Heart right ventricle (tissue), 16 donors: Measurements from ENCODE around the gene TSPAN11. TPM values are rescaled to one million over a fixed set of nuclear protein-coding genes. Genes with fewer than 3 reads are reported as not detected.

Experiments used
- ATAC-seq, 8 donors: fragments of 200-7000 bp; cut with Tn5 transposase; one replicate each; pipeline ENCODE4 v1.9.1; 2020; ENCODE audit warnings: mild to moderate bottlenecking in 8 of 8, moderate library complexity in 8 of 8, moderate number of reproducible peaks in 1 of 8
- DNase-seq, 2 donors: peaks; one replicate each; pipeline ENCODE4 v3.0.0-alpha.2; 2020
- H3K27ac ChIP-seq, 10 donors: fragments of 200-600 bp; sonication (generic) in 2 of 10; one replicate each; pipeline versions ENCODE4 v1.5.0 to v1.8.0; 2020 to 2022; ENCODE audit warnings: mild to moderate bottlenecking in 3 of 10
- H3K27me3 ChIP-seq, 7 donors: fragments of 200-600 bp; one replicate each; pipeline ENCODE4 v1.8.0; 2021 to 2022; ENCODE audit warnings: mild to moderate bottlenecking in 2 of 7
- H3K36me3 ChIP-seq, 9 donors: fragments of 200-600 bp; sonication (generic) in 1 of 9; one replicate each; pipeline versions ENCODE4 v1.5.0 to v1.8.0; 2020 to 2022; ENCODE audit warnings: mild to moderate bottlenecking in 2 of 9
- H3K4me1 ChIP-seq, 9 donors: fragments of 200-600 bp; sonication (generic) in 1 of 9; one replicate each; pipeline versions ENCODE4 v1.5.0 to v1.8.0; 2020 to 2022; ENCODE audit warnings: mild to moderate bottlenecking in 4 of 9
- H3K4me3 ChIP-seq, 10 donors: fragments of 200-600 bp; sonication (generic) in 2 of 10; one replicate each; pipeline versions ENCODE4 v1.5.0 to v1.8.0; 2020 to 2022; ENCODE audit warnings: mild to moderate bottlenecking in 7 of 10, moderate library complexity in 2 of 10
- H3K9me3 ChIP-seq, 11 donors: fragments of 200-600 bp in 10 of 11; sonication (generic) in 2 of 11; one replicate each; pipeline versions ENCODE4 v1.5.0 to v1.8.0; 2013 to 2022; ENCODE audit warnings: mild to moderate bottlenecking in 2 of 11, control low read depth in 1 of 11, moderate library complexity in 1 of 11
- CTCF ChIP-seq, 9 donors: fragments of 200-600 bp; sonication (generic) in 2 of 9; IDR thresholded peaks; one replicate each; pipeline versions ENCODE4 v1.5.0 to v1.8.0; 2021 to 2022; ENCODE audit warnings: antibody characterized with exemption in 9 of 9, mild to moderate bottlenecking in 5 of 9, moderate library complexity in 1 of 9
- WGBS, 2 donors: extraction: QIAGEN DNeasy Blood & Tissue Kit; methylation state at CpG; one replicate each; pipeline ENCODE4 v1.1.7; 2013; ENCODE audit warnings: inconsistent platforms in 1 of 2; 5-methylcytosine and 5-hydroxymethylcytosine counted together
- intact Hi-C, 10 donors: fragments of 100-400 bp; cut with DNase I; formaldehyde crosslinking; loops; one replicate each; pipeline versions ENCODE4 v1.11.1 to v1.14.2; 2022
- polyA plus RNA-seq, 2 donors: library from polyadenylated mRNA; stranded (reverse); fragments of 200-250 nt; gene quantifications; one replicate each; pipeline ENCODE4 v1.2.3, GENCODE V29; 2013
- total RNA-seq, 10 donors: library from RNA; stranded (reverse); fragmentation: NEBNext Ultra II Directional in 3 of 10; extraction: Animal tissue kit (Norgen Biotek cat#: 25700) in 3 of 10; gene quantifications; one replicate each; pipeline versions ENCODE4 v1.2.1 to v1.2.4, GENCODE V29; 2021 to 2023
- donor health status: Arrhythmogenic right ventricular cardiomyopathy.
- donor health status: ischemic (EF 13 %, LVEDD 7.1; RV severe dilation, severe dysfunction).
- donor health status: healthy with polysubstance abuse.
- donor health status: DM: no; HTN: yes; CAD: no.
- donor health status: DM: no; HTN: no; CAD: no.
- donor health status: ischemic (EF 25% LVEDD 6.9; RV normal size, moderate dysfunction).
- donor health status: ischemic (EF 25% LVEDD 5.7; RV mildly dilated, moderate dysfunction).
- donor health status: healthy.
- donor health status: DM: yes; HTN: yes; CAD: no.
- donor health status: Ischemic cardiomyopathy.
- donor health status: ischemic (EF 35%, LVEDD 5.7; RV mildly dilated, moderate dysfunction).
- donor health status: nonischemic (EF 11% LVEDD 7.7; RV severe dilation, severe dysfunction).
- donor health status: DM: yes; HTN: yes; CAD: no.
- donor health status: PGD.
- donor health status: ischemic (EF 29% LVEDD 5.4; RV normal size, mild dysfunction).
- donor health status: nonischemic (EF 23%, LVEDD 6.1; RV moderate dilation, normal function).

TSPAN11 gene
- total and polyA plus RNA-seq, 12 donors, result 0.60 to 2.9 (median 0.94) TPM

- Histone ChIP-seq H3K9me3 (no peaks in the 10 kb centered on the region), H3K36me3 (no peaks in the 10 kb centered on the region), H3K4me1 (peaks cover 0 to 39% (median 17%) of the 10 kb centered on the region in 9 donors), H3K27me3 (no peaks in the 10 kb centered on the region), H3K27ac (no peak overlapping the region), H3K4me3 (no peak overlapping the region)
- 87 to 89% methylated on average over 20 of the region's 20 CpGs for WGBS, 2 donors
- no peak for DNase-seq
- no peak for TF ChIP-seq CTCF (IDR thresholded peaks at IDR 0.05)
- intact Hi-C loops, result no loop called here
- no peak for ATAC-seq
Observed at GRCh38 chr12:30974746-30975500, 48.4 kb downstream of the TSPAN11 start.

GRCh38 chr12:30975581-30975980 lies 49.0 kb downstream of the TSPAN11 start:
- intact Hi-C loops, result no loop called here
- Histone ChIP-seq H3K4me3 (no peak overlapping the region), H3K27ac (no peak overlapping the region), H3K27me3 (no peaks in the 10 kb centered on the region), H3K9me3 (no peaks in the 10 kb centered on the region), H3K4me1 (peaks cover 0 to 37% (median 16%) of the 10 kb centered on the region in 9 donors), H3K36me3 (no peaks in the 10 kb centered on the region)
- ATAC-seq (peak in 3 of 8 donors; percentile 13 to 64 (median 31)), DNase-seq (peak in 1 of 2 donors; percentile 28)
- TF ChIP-seq CTCF (IDR thresholded peaks at IDR 0.05), result no peak
- WGBS, 2 donors, result 54 to 68% methylated on average over 6 of the region's 6 CpGs

GRCh38 chr12:30976206-30976605 lies 49.7 kb downstream of the TSPAN11 start:
- Histone ChIP-seq H3K4me1 (peaks cover 0 to 37% (median 10%) of the 10 kb centered on the region in 9 donors), H3K9me3 (no peaks in the 10 kb centered on the region), H3K36me3 (no peaks in the 10 kb centered on the region), H3K4me3 (no peak overlapping the region), H3K27me3 (no peaks in the 10 kb centered on the region), H3K27ac (no peak overlapping the region)
- TF ChIP-seq CTCF (IDR thresholded peaks at IDR 0.05), result no peak
- 75 to 77% methylated on average over 7 of the region's 7 CpGs for WGBS, 2 donors
- ATAC-seq, result no peak
- intact Hi-C loops, result loop anchor here in 1 of 10 donors (2.0 kb wide), 1 partner anchor 15 kb away; no protein-coding TSS in a partner anchor
- DNase-seq, result no peak

- DNase-seq (no peak), ATAC-seq (no peak)
- H3K36me3 ChIP-seq, result no peaks in the 10 kb centered on the region
- H3K9me3 ChIP-seq, result no peaks in the 10 kb centered on the region
- H3K27ac ChIP-seq, result no peak overlapping the region
- no peak for TF ChIP-seq CTCF (IDR thresholded peaks at IDR 0.05)
- 90 to 91% methylated on average over 11 of the region's 11 CpGs for WGBS, 2 donors
- intact Hi-C loops, result loop anchor here in 1 of 10 donors (2.0 kb wide), 1 partner anchor 14 kb away; no protein-coding TSS in a partner anchor
- H3K4me3 ChIP-seq, result no peak overlapping the region
- peaks cover 0 to 42% (median 9%) of the 10 kb centered on the region in 9 donors for H3K4me1 ChIP-seq
- no peaks in the 10 kb centered on the region for H3K27me3 ChIP-seq
Observed at GRCh38 chr12:30977124-30977523, 50.6 kb downstream of the TSPAN11 start.
